Brain pericyte (primary cell): ENCODE results near the gene DACH1.

Experiments used
- DNase-seq: peaks from one replicate; pipeline ENCODE4 v3.0.0-alpha.2; 2012; ENCODE audit warnings: low read depth, low spot score

DACH1 gene

GRCh38 chr13:71395053-71395452, 472.0 kb downstream of the DACH1 start:
- no peak for DNase-seq

GRCh38 chr13:71394176-71394575, 472.8 kb downstream of the DACH1 start:
- no peak for DNase-seq
